Psoas muscle (tissue), 8 donors: ENCODE results near the gene ANAPC16. TPM values are rescaled to one million over a fixed set of nuclear protein-coding genes. Genes with fewer than 3 reads are reported as not detected.
"Not testable (repeated sequence)": the region's sequence is repeated elsewhere in the genome, so short reads cannot be mapped to it uniquely, and the experiment has no call there.

ENCODE experiments used
- ATAC-seq, 4 donors: fragments of 200-7000 bp; cut with Tn5 transposase; one replicate each; pipeline ENCODE4 v1.9.1; 2020; ENCODE audit warnings: moderate library complexity in 3 of 4, mild to moderate bottlenecking in 2 of 4
- DNase-seq, 2 donors: peaks; one replicate each; pipeline ENCODE4 v3.0.0-alpha.2; 2020
- H3K27ac ChIP-seq: fragments of 200-600 bp; one replicate; pipeline ENCODE4 v1.8.0; 2022
- H3K27me3 ChIP-seq, 3 donors: fragments of 200-600 bp in 1 of 3; one replicate each; pipeline versions ENCODE4 v1.6.1 to v1.8.0; 2013 to 2022; ENCODE audit warnings: low read length in 2 of 3, mild to moderate bottlenecking in 2 of 3, moderate library complexity in 1 of 3; ENCODE audit not compliant: insufficient read depth in 3 of 3
- H3K36me3 ChIP-seq, 2 donors: fragments of 200-600 bp in 1 of 2; one replicate each; pipeline versions ENCODE4 v1.6.1 to v1.8.0; 2013 to 2022; ENCODE audit warnings: low read depth in 1 of 2, mild to moderate bottlenecking in 1 of 2, moderate library complexity in 1 of 2; ENCODE audit not compliant: insufficient read depth in 1 of 2
- H3K4me1 ChIP-seq: fragments of 200-600 bp; one replicate; pipeline ENCODE4 v1.8.0; 2022
- H3K4me3 ChIP-seq: fragments of 200-600 bp; one replicate; pipeline ENCODE4 v1.8.0; 2022; ENCODE audit warnings: mild to moderate bottlenecking
- H3K9me3 ChIP-seq: fragments of 200-600 bp; one replicate; pipeline ENCODE4 v1.8.0; 2022
- CTCF ChIP-seq: fragments of 200-600 bp; IDR thresholded peaks from one replicate; pipeline ENCODE4 v1.8.0; 2022; ENCODE audit warnings: antibody characterized with exemption
- WGBS, 3 donors: extraction: QIAGEN DNeasy Blood & Tissue Kit; methylation state at CpG; one replicate each; pipeline versions ENCODE4 v1.1.6 to v1.1.7; 2013; 5-methylcytosine and 5-hydroxymethylcytosine counted together
- intact Hi-C, 2 donors: fragments of 100-400 bp; cut with DNase I; formaldehyde crosslinking; loops; one replicate each; pipeline versions ENCODE4 v1.11.0 to v1.14.2; 2022
- polyA plus RNA-seq, 3 donors: library from polyadenylated mRNA; stranded (reverse); fragments of 200-250 nt; gene quantifications; one replicate each; pipeline ENCODE4 v1.2.3, GENCODE V29; 2013
- total RNA-seq, 4 donors: library from RNA; stranded (reverse); fragmentation: NEBNext Ultra II Directional in 2 of 4; extraction: Animal tissue kit (Norgen Biotek cat#: 25700) in 2 of 4; gene quantifications; one replicate each; pipeline versions ENCODE4 v1.2.1 to v1.2.4, GENCODE V29; 2021 to 2023
- donor health status: healthy with polysubstance abuse.
- donor health status: DM: no; HTN: no; CAD: no; lungs with moderate emphysema.
- donor health status: Bipolar disorder and iron deficiency.
- donor health status: healthy.
- donor health status: DM: yes; HTN: yes; CAD: no.
- donor health status: DM: no; HTN: no; CAD: no.
- donor health status: DM: no; HTN: no; CAD: no.
- donor health status: DM: yes; HTN: yes; CAD: no.

The ANAPC16 gene
- total and polyA plus RNA-seq, 7 donors = 60.1 to 184 (median 128) TPM

GRCh38 chr10:72243822-72244437, 28.1 kb downstream of the ANAPC16 start:
- peak; percentile 11 for TF ChIP-seq CTCF
- intact Hi-C loops = no loop called here

GRCh38 chr10:72244573-72245038, 28.8 kb downstream of the ANAPC16 start:
- no peak for TF ChIP-seq CTCF
- DNase-seq (no peak), ATAC-seq (no peak)
- H3K4me3 ChIP-seq = no peak overlapping the region
- H3K4me1 ChIP-seq = peaks cover 70% of the 10 kb centered on the region
- peak overlapping the region; percentile 90 for H3K27ac ChIP-seq
- no peaks in the 10 kb centered on the region for H3K27me3 ChIP-seq
- no peaks in the 10 kb centered on the region for H3K36me3 ChIP-seq
- H3K9me3 ChIP-seq = no peaks in the 10 kb centered on the region
- 65 to 69% (median 67%) methylated on average over 5 of the region's 5 CpGs for WGBS, 3 donors
- intact Hi-C loops = no loop called here

More at GRCh38 chr10:72243822-72244437, 28.1 kb downstream of the ANAPC16 start:
- ATAC-seq (peak in 3 of 4 donors; percentile 23 to 26 (median 25)), DNase-seq (peak; percentile 68 to 84)
- H3K36me3 ChIP-seq = no peaks in the 10 kb centered on the region
- peaks cover 65% of the 10 kb centered on the region for H3K4me1 ChIP-seq
- H3K4me3 ChIP-seq = no peak overlapping the region
- H3K9me3 ChIP-seq = no peaks in the 10 kb centered on the region
- no peaks in the 10 kb centered on the region for H3K27me3 ChIP-seq
- WGBS, 3 donors = 44 to 64% (median 54%) methylated on average over 11 of the region's 11 CpGs
- H3K27ac ChIP-seq = peak overlapping the region; percentile 90

- intact Hi-C loops = no loop called here
- Histone ChIP-seq H3K27ac (peak overlapping the region; percentile 90), H3K4me1 (peaks cover 84% of the 10 kb centered on the region), H3K9me3 (no peaks in the 10 kb centered on the region), H3K4me3 (no peak overlapping the region), H3K27me3 (no peaks in the 10 kb centered on the region), H3K36me3 (no peaks in the 10 kb centered on the region)
- no peak for ATAC-seq
- WGBS, 3 donors = 4 to 13% (median 7%) methylated on average over 3 of the region's 3 CpGs
- TF ChIP-seq CTCF = no peak
- DNase-seq = no peak
Measured at GRCh38 chr10:72245949-72246525, 30.2 kb downstream of the ANAPC16 start.

DNA sequence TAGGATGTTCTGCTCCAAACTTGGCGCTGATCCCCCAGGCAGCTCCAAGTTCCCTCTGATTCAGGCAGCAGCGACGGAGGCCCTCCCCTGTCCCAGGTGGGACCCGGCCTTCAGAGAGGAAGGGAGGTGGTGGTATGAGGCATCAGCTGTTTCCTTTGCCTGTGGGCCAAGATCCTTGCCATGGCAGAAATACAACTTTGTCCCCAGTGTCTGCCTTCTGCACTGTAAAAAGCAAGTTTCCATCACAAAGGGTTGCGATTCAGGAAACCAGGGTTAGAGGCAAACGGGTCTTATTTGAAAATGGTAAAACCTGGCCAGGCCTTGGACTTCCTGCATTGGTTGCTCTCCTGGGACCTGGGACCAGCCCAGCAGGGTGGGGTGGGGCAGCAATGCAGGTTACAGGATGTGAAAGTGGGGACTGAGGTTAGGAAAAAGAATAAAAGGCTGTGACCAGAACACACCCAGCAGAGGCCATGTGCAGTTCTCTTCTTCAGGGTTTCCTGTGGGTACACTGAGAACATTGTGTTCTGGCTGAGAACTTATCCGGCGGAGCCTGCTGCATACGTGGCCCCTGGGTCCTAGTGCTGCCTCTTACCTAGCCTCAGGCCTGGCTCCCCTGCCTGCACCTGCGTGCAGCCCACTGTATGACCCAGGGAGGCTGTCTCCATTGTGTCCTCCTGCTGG, 32.8 kb downstream of the ANAPC16 start:
- Histone ChIP-seq H3K27ac (peak overlapping the region; percentile 90), H3K4me3 (peak overlapping the region; percentile 48), H3K4me1 (peaks cover 90% of the 10 kb centered on the region), H3K9me3 (no peaks in the 10 kb centered on the region), H3K27me3 (no peaks in the 10 kb centered on the region), H3K36me3 (no peaks in the 10 kb centered on the region)
- WGBS, 3 donors = 2 to 4% (median 2%) methylated on average over 10 of the region's 10 CpGs
- ATAC-seq = peak; percentile 85 to 93 (median 91)
- intact Hi-C loops = loop anchor here in 1 of 2 donors (2.0 kb wide), 1 partner anchor 18 kb away; no protein-coding TSS in a partner anchor
- peak; percentile 87 to 93 for DNase-seq
- no peak for TF ChIP-seq CTCF

DNA sequence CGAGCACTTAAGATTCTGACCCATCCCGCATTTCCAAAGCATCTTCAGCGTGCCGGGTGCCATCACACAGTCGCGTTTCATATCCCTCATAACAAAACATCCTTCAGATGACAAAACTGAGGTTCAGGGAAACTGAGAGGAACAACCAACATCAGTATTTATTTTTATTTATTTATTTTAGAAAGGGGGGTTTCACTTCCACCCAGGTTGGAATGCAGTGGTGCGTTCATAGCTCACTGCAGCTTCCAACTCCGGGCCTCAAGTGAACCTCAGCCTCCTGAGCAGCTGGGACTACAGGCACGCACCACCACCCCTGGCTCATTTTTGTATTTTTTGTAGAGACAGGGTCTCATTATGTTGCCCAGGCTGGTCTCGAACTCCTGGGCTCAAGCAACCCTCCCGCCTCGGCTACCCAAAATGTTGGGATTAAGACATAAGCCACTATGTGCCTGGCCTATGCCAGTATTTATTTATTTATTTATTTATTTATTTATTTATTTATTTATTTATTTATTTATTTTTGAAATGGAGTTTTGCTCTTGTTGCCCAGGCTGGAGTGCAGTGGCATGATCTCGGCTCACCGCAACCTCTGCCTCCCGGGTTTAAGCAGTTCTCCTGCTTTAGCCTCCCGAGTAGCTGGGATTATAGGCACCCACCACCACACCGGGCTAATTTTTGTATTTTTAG, 33.5 kb downstream of the ANAPC16 start:
- peak overlapping the region; percentile 48 for H3K4me3 ChIP-seq
- DNase-seq = not testable (repeated sequence)
- WGBS, 3 donors = 79 to 86% (median 83%) methylated on average over 17 of the region's 17 CpGs

More for the DNA sequence above, 33.5 kb downstream of the ANAPC16 start:
- not testable (repeated sequence) for H3K36me3 ChIP-seq, ATAC-seq, H3K9me3 ChIP-seq, H3K27me3 ChIP-seq
- H3K4me1 ChIP-seq = peaks cover 90% of the 10 kb centered on the region
- H3K27ac ChIP-seq = peak overlapping the region; percentile 90
- intact Hi-C loops = loop anchor here in 1 of 2 donors (2.0 kb wide), 1 partner anchor 19 kb away; no protein-coding TSS in a partner anchor
